ENCODE measurements around the gene PRKCB. TPM values are rescaled to one million over a fixed set of nuclear protein-coding genes. Genes with fewer than 3 reads are reported as not detected.

PRKCB gene
- polyA plus RNA-seq, 1 donor from 2014 or later = 27.6 TPM

DNA sequence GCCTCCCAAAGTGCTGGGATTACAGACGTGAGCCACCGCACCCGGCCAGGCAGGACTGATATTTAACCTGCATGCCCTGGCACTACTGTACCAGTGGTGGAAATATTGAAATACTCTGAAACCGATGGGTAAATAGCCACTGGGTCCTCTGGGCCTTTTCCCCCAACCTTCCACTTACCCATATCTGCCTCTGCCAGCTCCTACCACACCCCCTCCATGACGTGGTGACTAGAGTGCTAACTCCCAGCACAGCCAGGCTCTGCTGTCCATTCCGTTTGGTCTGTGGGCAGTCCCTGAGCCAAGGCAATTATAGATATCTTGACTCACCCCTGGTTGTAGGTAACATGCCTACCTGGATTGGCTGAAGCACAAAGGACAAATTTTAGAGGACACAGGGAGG is 187.8 kb downstream of the PRKCB start:
- H3K36me3 ChIP-seq (ENCODE audit: insufficient read depth, low read length) = no peaks in the 10 kb centered on the region
- no peaks in the 10 kb centered on the region for H3F3A ChIP-seq (ENCODE audit: insufficient read depth, low read length, poor library complexity, severe bottlenecking)
- H3K4me2 ChIP-seq (ENCODE audit: low read length) = no peak overlapping the region
- H3K27me3 ChIP-seq (ENCODE audit: insufficient read depth, low read depth, low read length) = no peaks in the 10 kb centered on the region
- no peaks in the 10 kb centered on the region for H3K9me2 ChIP-seq (ENCODE audit: insufficient read depth, low read length)
- H3K27ac ChIP-seq (ENCODE audit: low read length) = no peak overlapping the region
- H2AFZ ChIP-seq (ENCODE audit: low read depth, low read length) = no peak overlapping the region
- no peaks in the 10 kb centered on the region for H3K79me2 ChIP-seq (replicated peaks; ENCODE audit: insufficient read depth, low read length)
- no peak overlapping the region for H3K9ac ChIP-seq (ENCODE audit: low read length)
- no peak overlapping the region for H3K4me3 ChIP-seq (ENCODE audit: low read length)
- no peaks in the 10 kb centered on the region for H4K20me1 ChIP-seq (ENCODE audit: insufficient read depth)
- no peak for TF ChIP-seq RAD21 (conservative IDR thresholded peaks at IDR 0.05)
- TF ChIP-seq, protein P1, sequence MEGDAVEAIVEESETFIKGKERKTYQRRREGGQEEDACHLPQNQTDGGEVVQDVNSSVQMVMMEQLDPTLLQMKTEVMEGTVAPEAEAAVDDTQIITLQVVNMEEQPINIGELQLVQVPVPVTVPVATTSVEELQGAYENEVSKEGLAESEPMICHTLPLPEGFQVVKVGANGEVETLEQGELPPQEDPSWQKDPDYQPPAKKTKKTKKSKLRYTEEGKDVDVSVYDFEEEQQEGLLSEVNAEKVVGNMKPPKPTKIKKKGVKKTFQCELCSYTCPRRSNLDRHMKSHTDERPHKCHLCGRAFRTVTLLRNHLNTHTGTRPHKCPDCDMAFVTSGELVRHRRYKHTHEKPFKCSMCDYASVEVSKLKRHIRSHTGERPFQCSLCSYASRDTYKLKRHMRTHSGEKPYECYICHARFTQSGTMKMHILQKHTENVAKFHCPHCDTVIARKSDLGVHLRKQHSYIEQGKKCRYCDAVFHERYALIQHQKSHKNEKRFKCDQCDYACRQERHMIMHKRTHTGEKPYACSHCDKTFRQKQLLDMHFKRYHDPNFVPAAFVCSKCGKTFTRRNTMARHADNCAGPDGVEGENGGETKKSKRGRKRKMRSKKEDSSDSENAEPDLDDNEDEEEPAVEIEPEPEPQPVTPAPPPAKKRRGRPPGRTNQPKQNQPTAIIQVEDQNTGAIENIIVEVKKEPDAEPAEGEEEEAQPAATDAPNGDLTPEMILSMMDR (IDR thresholded peaks at IDR 0.05; ENCODE audit: poor library complexity, severe bottlenecking) = no peak
- TF ChIP-seq MXI1 (conservative IDR thresholded peaks at IDR 0.05; ENCODE audit: poor library complexity, severe bottlenecking) = no peak
- no peak for TF ChIP-seq EZH2 (IDR thresholded peaks at IDR 0.05; ENCODE audit: borderline replicate concordance, insufficient read depth, low read length, poor library complexity, severe bottlenecking)
- no peak for TF ChIP-seq TAF1 (IDR thresholded peaks at IDR 0.05; ENCODE audit: low read depth)
- no peak for TF ChIP-seq SMC3 (conservative IDR thresholded peaks at IDR 0.05; ENCODE audit: poor library complexity)
- TF ChIP-seq POLR2AphosphoS5 (IDR thresholded peaks at IDR 0.05) = no peak
- TF ChIP-seq, protein P2, sequence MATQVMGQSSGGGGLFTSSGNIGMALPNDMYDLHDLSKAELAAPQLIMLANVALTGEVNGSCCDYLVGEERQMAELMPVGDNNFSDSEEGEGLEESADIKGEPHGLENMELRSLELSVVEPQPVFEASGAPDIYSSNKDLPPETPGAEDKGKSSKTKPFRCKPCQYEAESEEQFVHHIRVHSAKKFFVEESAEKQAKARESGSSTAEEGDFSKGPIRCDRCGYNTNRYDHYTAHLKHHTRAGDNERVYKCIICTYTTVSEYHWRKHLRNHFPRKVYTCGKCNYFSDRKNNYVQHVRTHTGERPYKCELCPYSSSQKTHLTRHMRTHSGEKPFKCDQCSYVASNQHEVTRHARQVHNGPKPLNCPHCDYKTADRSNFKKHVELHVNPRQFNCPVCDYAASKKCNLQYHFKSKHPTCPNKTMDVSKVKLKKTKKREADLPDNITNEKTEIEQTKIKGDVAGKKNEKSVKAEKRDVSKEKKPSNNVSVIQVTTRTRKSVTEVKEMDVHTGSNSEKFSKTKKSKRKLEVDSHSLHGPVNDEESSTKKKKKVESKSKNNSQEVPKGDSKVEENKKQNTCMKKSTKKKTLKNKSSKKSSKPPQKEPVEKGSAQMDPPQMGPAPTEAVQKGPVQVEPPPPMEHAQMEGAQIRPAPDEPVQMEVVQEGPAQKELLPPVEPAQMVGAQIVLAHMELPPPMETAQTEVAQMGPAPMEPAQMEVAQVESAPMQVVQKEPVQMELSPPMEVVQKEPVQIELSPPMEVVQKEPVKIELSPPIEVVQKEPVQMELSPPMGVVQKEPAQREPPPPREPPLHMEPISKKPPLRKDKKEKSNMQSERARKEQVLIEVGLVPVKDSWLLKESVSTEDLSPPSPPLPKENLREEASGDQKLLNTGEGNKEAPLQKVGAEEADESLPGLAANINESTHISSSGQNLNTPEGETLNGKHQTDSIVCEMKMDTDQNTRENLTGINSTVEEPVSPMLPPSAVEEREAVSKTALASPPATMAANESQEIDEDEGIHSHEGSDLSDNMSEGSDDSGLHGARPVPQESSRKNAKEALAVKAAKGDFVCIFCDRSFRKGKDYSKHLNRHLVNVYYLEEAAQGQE (IDR thresholded peaks at IDR 0.05; ENCODE audit: borderline replicate concordance) = no peak
- TF ChIP-seq EP300 (conservative IDR thresholded peaks at IDR 0.05; ENCODE audit: poor library complexity, severe bottlenecking) = no peak
- H3K9me3 ChIP-seq (ENCODE audit: low read length) = no peaks in the 10 kb centered on the region

DNA sequence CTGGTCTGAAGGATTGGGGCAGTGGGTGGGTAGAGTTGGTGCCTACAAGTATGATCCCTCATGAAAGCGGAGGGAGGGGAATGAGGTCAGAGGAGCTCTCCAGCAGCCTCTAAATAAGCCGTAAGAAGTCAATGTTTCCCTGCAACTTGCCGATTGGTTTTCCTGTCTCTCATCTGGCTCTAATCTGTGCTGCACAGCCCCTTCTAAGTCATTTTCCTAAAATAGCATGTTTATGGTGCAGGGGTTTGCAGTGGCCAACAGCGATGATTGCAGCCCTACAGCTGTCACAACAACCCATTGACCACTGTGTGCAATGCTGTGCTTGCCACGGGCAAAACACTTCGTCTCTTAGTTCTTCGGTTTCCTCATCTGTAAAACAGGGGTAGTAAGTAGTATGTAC is 189.2 kb downstream of the PRKCB start:
- Histone ChIP-seq H3K4me3 (ENCODE audit: low read length) (no peak overlapping the region), H2AFZ (ENCODE audit: low read depth, low read length) (no peak overlapping the region), H3K9ac (ENCODE audit: low read length) (no peak overlapping the region), H3K9me3 (ENCODE audit: low read length) (no peaks in the 10 kb centered on the region), H3K27ac (ENCODE audit: low read length) (no peak overlapping the region), H3K36me3 (ENCODE audit: insufficient read depth, low read length) (no peaks in the 10 kb centered on the region), H3K9me2 (ENCODE audit: insufficient read depth, low read length) (no peaks in the 10 kb centered on the region), H3K79me2 (replicated peaks; ENCODE audit: insufficient read depth, low read length) (no peaks in the 10 kb centered on the region), H4K20me1 (ENCODE audit: insufficient read depth) (no peaks in the 10 kb centered on the region), H3F3A (ENCODE audit: insufficient read depth, low read length, poor library complexity, severe bottlenecking) (no peaks in the 10 kb centered on the region), H3K4me2 (ENCODE audit: low read length) (no peak overlapping the region), H3K27me3 (ENCODE audit: insufficient read depth, low read depth, low read length) (no peaks in the 10 kb centered on the region)
- TF ChIP-seq, protein P2 (IDR thresholded peaks at IDR 0.05; ENCODE audit: borderline replicate concordance) = no peak
- TF ChIP-seq TAF1 (IDR thresholded peaks at IDR 0.05; ENCODE audit: low read depth) (no peak), EP300 (conservative IDR thresholded peaks at IDR 0.05; ENCODE audit: poor library complexity, severe bottlenecking) (no peak), EZH2 (IDR thresholded peaks at IDR 0.05; ENCODE audit: borderline replicate concordance, insufficient read depth, low read length, poor library complexity, severe bottlenecking) (no peak), SMC3 (conservative IDR thresholded peaks at IDR 0.05; ENCODE audit: poor library complexity) (no peak), POLR2AphosphoS5 (IDR thresholded peaks at IDR 0.05) (no peak), MXI1 (conservative IDR thresholded peaks at IDR 0.05; ENCODE audit: poor library complexity, severe bottlenecking) (no peak), RAD21 (conservative IDR thresholded peaks at IDR 0.05) (no peak)
- TF ChIP-seq, protein P1 (IDR thresholded peaks at IDR 0.05; ENCODE audit: poor library complexity, severe bottlenecking) = no peak

Measured in neural cell (in vitro differentiated cells).